HG02588 (cell line): ENCODE measurements around the gene FOXA1.

ENCODE experiments used
- ATAC-seq: cut with Tn5 transposase; IDR thresholded peaks from one replicate; pipeline ENCODE4 v1.9.1; 2021; ENCODE audit warnings: mild to moderate bottlenecking, moderate library complexity; ENCODE audit not compliant: unreplicated experiment

Gene FOXA1

DNA sequence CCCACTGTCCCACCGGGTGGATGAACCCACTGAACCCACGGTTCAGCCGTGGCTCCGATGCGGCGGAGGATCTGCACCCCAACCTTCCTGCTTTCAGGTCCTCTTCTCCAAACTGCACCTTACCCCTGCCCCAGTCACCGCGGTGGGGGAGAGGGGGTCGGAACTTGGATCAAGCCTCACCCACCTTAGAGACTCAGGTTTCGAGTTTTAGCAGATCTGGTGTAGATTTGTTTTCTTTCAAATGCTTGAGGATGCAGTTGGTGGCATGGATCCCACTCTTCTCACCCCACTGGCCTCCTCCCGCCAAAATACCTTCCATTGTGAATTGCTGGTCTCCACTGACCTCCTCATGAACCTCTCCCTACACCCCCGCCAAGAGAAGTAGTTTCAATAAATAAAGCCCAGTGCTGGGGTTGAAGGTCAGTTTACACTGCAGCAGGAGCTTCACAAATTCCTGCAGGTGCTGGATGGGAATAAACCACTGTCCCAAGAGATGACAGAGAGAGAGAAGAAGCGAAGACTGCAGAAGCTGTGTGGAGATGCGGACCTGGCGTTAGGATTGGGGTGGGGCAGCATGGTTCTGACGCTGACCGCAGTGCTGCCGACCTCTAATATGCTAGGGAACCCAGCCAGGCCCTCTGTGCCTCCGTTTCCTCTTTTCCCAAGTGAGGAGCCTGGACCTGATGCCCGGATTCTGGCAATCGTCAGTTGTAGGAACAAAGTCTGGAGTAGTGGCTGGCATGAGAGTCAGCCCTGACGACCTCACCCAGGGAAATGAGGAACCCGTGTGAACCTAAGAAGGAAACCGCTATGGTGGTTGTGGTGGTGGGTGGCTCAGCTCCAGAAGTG is 7.8 kb upstream of the FOXA1 start:
- no peak for ATAC-seq

DNA sequence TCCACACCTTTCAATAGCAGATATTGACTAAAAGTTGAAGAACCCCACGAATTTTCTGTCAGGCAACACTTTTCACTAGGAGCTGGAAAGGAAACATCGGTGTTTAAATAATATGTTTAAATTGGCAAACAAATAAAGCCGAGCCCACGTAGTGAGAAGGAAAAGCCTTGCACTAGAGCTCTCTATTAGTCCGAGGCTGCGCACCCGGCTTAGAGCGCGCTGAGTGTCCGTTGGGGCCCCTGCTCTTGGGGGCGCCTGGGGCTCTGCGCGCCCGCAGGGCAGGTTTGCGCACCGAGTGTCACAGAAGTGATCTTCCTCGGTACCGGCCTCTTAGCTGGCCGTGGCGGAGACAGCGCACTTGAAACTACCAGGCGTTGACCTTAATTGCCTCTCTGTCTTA is 6.8 kb upstream of the FOXA1 start:
- ATAC-seq, result no peak

DNA sequence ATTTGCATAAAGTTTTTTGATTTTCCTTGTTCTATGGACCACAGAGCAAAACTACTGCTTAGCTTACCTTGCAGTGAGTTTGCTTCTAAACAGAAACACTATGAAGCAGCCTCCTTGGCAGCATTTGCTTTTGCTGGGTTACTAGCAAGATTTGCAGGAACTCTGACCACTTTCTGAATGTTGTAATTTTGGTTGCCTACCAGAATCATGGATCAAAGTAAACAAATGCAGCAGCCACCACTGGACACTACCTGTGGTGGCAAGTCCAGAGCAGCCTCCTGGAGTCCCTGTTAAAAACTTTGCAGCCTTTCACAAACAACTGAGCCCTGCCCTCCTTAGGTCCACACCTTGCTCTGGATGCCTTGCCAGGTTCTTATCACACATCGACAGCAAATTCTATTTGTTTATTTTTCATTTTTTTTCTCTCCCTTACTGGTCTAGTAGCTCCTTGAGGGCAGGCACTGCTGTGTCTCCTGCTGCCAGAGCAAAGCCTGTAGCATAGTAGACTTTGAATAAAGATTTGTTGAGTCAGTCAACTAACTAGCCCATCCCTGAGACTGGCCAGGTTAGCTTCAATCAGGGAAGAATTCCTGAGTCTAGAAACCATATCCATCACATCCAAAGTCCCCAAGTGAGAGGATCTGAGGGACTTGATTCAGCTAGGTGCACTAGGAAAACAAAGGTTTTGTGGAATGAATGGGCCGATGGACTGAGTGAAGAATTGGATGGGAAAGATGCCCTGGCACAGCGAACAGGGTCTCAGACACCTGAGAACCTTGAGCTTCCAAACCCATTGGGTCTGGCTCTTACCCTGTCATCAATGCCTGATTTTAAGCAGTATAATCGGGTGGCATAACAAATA is 6.1 kb upstream of the FOXA1 start:
- ATAC-seq, result no peak

DNA sequence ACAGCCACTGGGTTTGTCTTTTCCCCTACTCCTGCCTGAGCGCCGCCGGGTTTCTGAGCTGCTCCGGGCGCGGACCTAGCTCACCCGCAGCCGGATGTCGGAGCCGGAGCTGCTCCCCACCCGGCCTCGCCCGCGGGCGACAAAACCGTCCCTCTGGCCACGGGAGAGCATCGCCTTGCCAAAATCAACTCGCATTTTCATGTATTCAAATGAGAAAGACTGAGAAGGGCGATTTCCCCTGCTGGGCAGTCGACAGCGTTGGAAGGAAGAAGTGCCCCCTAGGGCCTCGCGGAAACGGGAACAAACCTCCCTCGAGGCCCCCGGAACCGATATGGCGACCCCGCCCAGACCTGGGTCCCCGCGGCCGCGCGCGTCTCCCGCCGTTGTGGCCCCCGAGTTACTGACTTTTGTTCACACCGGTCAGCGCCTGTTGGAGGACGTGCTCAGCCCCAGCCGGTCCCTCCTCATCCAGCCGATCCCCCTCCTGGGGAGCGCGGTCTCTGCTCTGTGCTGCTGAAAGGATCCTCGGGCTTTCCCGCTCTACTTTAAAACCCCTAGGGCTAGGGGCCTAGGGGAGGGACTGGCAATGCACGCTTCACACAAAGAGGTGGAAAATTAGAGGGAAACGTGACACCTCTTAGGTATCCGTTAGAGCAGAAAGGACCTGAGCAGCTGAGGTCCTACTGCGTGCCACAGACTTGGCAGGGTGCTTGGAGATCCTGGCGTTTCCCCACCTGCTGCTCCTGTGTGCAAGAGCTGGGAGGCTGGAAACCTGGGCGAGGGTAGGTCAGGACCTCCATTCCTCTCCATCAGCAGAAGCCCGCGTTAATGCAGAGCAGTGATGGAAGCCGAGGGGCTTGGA is 4.7 kb upstream of the FOXA1 start:
- no peak for ATAC-seq

GRCh38 chr14:37598747-37599506 is 3.9 kb upstream of the FOXA1 start:
- no peak for ATAC-seq

- ATAC-seq, result no peak
These were observed 3.1 kb upstream of the FOXA1 start for GRCh38 chr14:37597914-37598746.

DNA sequence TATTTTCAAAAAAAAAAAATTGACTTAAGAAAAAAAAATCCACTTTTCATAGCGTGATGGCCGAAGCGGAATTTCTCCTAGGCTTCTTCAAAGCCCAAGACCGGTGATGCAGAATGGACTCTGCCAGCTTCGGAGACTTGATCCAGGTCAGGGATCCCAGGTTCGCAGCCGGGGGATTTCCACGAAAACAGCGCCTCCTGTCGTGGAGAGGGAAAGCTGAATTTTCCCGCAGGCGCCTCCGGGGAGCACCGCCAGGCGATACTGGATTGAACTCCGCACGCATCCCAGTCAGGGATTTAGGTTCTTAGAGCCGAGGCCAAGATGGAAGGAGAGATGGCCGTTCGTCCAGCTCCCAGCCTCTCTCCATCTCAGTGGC is 2.5 kb upstream of the FOXA1 start:
- no peak for ATAC-seq

DNA sequence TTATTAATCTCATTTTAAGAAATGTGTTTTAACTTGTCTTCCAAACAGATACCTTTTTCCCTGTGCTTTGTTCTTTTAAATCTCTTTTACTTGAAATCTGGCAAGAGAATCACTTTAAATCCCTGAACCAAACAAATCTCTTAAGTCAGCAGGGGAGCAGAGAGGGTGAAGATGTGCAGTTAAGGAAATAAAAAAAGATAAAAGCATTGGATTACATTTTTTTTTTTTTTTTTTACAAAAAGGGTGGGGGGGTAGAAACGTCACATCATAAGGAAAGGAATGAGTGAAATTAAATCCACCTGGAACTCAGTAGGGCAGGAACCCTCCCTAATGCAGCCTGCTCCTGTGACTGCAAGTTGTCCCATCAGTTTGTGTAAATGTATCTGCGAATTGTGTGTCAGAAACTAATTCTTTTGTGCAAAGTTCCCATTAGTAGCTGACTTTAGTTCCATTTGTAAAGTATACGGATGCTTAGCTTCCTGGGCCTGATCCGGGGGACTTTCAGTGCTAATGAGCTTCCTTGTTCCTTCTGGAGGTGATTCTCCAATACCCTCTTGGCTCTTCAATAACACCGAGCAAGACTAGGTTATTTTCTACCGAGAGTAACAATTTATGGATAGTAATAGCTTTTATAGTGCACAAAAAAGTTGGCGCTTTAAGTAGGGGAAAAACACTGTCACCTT is 1.9 kb upstream of the FOXA1 start:
- no peak for ATAC-seq

- ATAC-seq, result peak; percentile 60
These were observed 966 bp upstream of the FOXA1 start for GRCh38 chr14:37595809-37596621.

- ATAC-seq, result no peak
These were observed 645 bp downstream of the FOXA1 start for GRCh38 chr14:37594238-37594970.

- no peak for ATAC-seq
These were observed 1.4 kb downstream of the FOXA1 start for GRCh38 chr14:37593511-37594237.

GRCh38 chr14:37592482-37593408 is 2.3 kb downstream of the FOXA1 start:
- no peak for ATAC-seq

DNA sequence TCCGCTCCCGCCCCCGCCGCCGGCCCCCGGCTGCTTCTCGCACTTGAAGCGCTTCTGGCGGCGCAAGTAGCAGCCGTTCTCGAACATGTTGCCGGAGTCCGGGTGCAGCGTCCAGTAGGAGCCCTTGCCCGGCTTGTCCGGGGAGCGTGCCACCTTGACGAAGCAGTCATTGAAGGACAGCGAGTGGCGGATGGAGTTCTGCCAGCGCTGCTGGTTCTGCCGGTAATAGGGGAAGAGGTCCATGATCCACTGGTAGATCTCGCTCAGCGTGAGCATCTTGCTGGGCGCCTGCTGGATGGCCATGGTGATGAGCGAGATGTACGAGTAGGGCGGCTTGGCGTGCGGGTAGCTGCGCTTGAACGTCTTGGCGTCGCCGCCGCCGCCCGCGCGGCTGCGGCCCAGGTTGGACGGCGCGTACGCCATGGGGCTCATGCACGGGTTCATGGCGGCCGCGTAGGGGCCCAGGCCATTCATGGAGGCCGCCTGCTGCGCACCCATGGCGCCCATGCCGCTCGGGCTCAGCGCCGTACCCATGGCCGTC is 3.0 kb downstream of the FOXA1 start:
- ATAC-seq, result no peak

DNA sequence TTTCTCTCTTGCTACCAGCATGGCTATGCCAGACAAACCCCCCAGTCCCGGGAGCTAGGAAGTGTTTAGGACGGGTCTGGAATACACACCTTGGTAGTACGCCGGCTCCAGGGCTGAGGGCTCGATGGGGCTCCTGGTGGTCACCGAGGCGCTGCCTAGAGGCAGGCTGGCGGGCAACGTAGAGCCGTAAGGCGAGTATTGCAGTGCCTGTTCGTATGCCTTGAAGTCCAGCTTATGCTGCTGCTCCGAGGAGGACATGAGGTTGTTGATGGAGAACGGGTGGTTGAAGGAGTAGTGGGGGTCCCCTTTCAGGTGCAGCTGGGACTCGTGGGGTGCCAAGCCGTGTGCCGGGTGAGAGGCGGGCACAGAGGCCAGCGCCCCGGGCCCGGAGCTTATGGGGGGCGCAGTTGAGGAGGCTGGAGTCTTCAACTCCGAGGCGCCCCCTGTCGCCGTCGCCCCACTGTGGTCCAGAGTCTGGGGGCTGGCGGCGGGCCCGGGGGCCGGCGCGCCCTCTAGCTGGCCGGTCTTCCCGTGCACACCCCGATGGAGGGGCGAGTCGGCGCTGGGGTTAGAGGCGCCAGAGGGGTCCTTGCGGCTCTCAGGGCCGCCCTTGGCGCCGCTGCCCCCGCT is 3.6 kb downstream of the FOXA1 start:
- ATAC-seq, result no peak
